A549 (cell line): ENCODE measurements around the gene MAP1LC3B2. TPM values are rescaled to one million over a fixed set of nuclear protein-coding genes. Genes with fewer than 3 reads are reported as not detected.
"Not testable (repeated sequence)": the region's sequence is repeated elsewhere in the genome, so short reads cannot be mapped to it uniquely, and the experiment has no call there.

ENCODE experiments used
- ATAC-seq, 2 experiments: fragments of 200-7000 bp in 1 of 2; fragments of >200 bp in 1 of 2; cut with Nextera tagmentation in 1 of 2; cut with Tn5 transposase in 1 of 2; 3 replicates each; pipeline versions ENCODE4 v1.8.0 to v1.9.1; 2018 to 2020; ENCODE audit warnings: mild to moderate bottlenecking in 1 of 2, moderate library complexity in 1 of 2
- CTCF ChIA-PET: fragments of 300-600 bp; sonication (Branson Sonifier 250); formaldehyde crosslinking; extraction: SDS; loops from one replicate; lab custom pipeline; 2021; ENCODE audit warnings: antibody characterized with exemption, inconsistent platforms; lab: Yijun Ruan, JAX
- POLR2A ChIA-PET: fragments of 350-600 bp; formaldehyde crosslinking; extraction: SDS; loops from one replicate; lab custom pipeline; 2021; ENCODE audit warnings: antibody characterized with exemption, inconsistent platforms; lab: Yijun Ruan, JAX
- DNase-seq, 2 experiments: peaks; one replicate each; pipeline versions ENCODE4 v3.0.0 to v3.0.0-alpha.2; 2011 to 2016; ENCODE audit warnings: low read depth in 1 of 2, low spot score in 1 of 2
- FAIRE-seq: peaks from 2 replicates; lab custom pipeline; 2011; peaks lifted over from hg19 to GRCh38; lab: Jason Lieb, UNC
- H3K27ac ChIP-seq, 2 experiments: fragments of >200 bp; sonication (Bioruptor Twin); formaldehyde crosslinking; 3 replicates each; pipeline ENCODE4 v1.5.1; 2016 to 2017
- H3K4me1 ChIP-seq: fragments of >200 bp; sonication (Bioruptor Twin); formaldehyde crosslinking; 3 replicates; pipeline ENCODE4 v1.6.1; 2016
- H3K4me2 ChIP-seq: fragments of >200 bp; sonication (Bioruptor Twin); formaldehyde crosslinking; 3 replicates; pipeline ENCODE4 v1.6.1; 2016
- H3K4me3 ChIP-seq: fragments of >200 bp; sonication (Bioruptor Twin); formaldehyde crosslinking; 3 replicates; pipeline ENCODE4 v1.5.1; 2016
- H3K9me3 ChIP-seq: fragments of >200 bp; sonication (Bioruptor Twin); formaldehyde crosslinking; 3 replicates; pipeline ENCODE4 v1.6.1; 2016
- CBX8 ChIP-seq: fragments of 200-600 bp; sonication (generic); IDR thresholded peaks from 2 replicates; pipeline ENCODE4 v1.6.1; 2016
- FOSL2 ChIP-seq, 2 experiments: fragments of 450-650 bp in 1 of 2; fragments of >200 bp in 1 of 2; sonication (Bioruptor Twin) in 1 of 2; formaldehyde crosslinking; IDR thresholded peaks; 2 replicates each; pipeline versions ENCODE4 v1.5.0 to v1.6.1; 2016 to 2020; ENCODE audit warnings: mild to moderate bottlenecking in 1 of 2, moderate library complexity in 1 of 2
- FOXS1 ChIP-seq: fragments of 250-450 bp; sonication (Bioruptor Pico); IDR thresholded peaks from 2 replicates; pipeline ENCODE4 v1.5.0; 2020; ENCODE audit warnings: mild to moderate bottlenecking, moderate library complexity
- GATA3 ChIP-seq: IDR thresholded peaks from 2 replicates; pipeline ENCODE4 v1.6.1; 2012; ENCODE audit warnings: borderline replicate concordance
- HDAC2 ChIP-seq: fragments of 200-600 bp; sonication (generic); IDR thresholded peaks from 2 replicates; pipeline ENCODE4 v1.6.1; 2016
- HES2 ChIP-seq: fragments of >200 bp; sonication (Bioruptor Twin); formaldehyde crosslinking; IDR thresholded peaks from 2 replicates; pipeline ENCODE4 v1.6.1; 2016
- HOXA7 ChIP-seq: fragments of 250-450 bp; sonication (Bioruptor Pico); IDR thresholded peaks from 2 replicates; pipeline ENCODE4 v1.5.0; 2020; ENCODE audit warnings: mild to moderate bottlenecking, moderate library complexity
- MAX ChIP-seq: IDR thresholded peaks from 2 replicates; pipeline ENCODE4 v1.6.1; 2012
- NR3C1 ChIP-seq: fragments of >200 bp; sonication (Bioruptor Twin); formaldehyde crosslinking; IDR thresholded peaks from 3 replicates; pipeline ENCODE4 v1.6.1; 2017
- PHF8 ChIP-seq: fragments of 200-600 bp; sonication (generic); IDR thresholded peaks from 2 replicates; pipeline ENCODE4 v1.6.1; 2016; ENCODE audit warnings: low read depth, mild to moderate bottlenecking, antibody characterized with exemption, moderate library complexity, borderline replicate concordance
- RFX5 ChIP-seq: fragments of 450-650 bp; IDR thresholded peaks from 2 replicates; pipeline ENCODE4 v1.7.1; 2014; ENCODE audit warnings: antibody characterized with exemption, mild to moderate bottlenecking, moderate library complexity
- RNF2 ChIP-seq: fragments of 200-600 bp; sonication (generic); IDR thresholded peaks from 2 replicates; pipeline ENCODE4 v1.6.1; 2016; ENCODE audit warnings: low read depth, mild to moderate bottlenecking, antibody characterized with exemption, moderate library complexity, borderline replicate concordance
- SREBF2 ChIP-seq: fragments of 450-650 bp; IDR thresholded peaks from 2 replicates; pipeline ENCODE4 v1.6.1; 2014; ENCODE audit warnings: mild to moderate bottlenecking, moderate library complexity
- TFCP2L1 ChIP-seq: fragments of 250-450 bp; sonication (Bioruptor Pico); IDR thresholded peaks from 2 replicates; pipeline ENCODE4 v1.5.0; 2021; ENCODE audit warnings: mild to moderate bottlenecking
- ZC3H11A ChIP-seq: fragments of 450-650 bp; IDR thresholded peaks from 2 replicates; pipeline ENCODE4 v1.6.1; 2014; ENCODE audit warnings: antibody characterized with exemption, mild to moderate bottlenecking
- WGBS: methylation state at CpG from one replicate; pipeline ENCODE4 v1.1.6; 2017; ENCODE audit errors: missing lambda C conversion rate; 5-methylcytosine and 5-hydroxymethylcytosine counted together
- polyA plus RNA-seq, 4 experiments: library from polyadenylated mRNA; depleted of rRNA in 3 of 4; stranded (reverse); fragments of >200 nt; fragmentation: RNase III in 1 of 4; extraction: RNeasy Plus Mini Kit Qiagen cat#74134 plus additional on column Dnase treatment in 1 of 4; gene quantifications; 2 replicates in 3 of 4; 3 replicates in 1 of 4; pipeline ENCODE4 v1.2.3, GENCODE V29; 2011 to 2017

MAP1LC3B2 gene
- polyA plus RNA-seq, 2 of the 4 experiments (the other 2 are of a cell fraction) = 2.1 to 2.8 TPM

DNA sequence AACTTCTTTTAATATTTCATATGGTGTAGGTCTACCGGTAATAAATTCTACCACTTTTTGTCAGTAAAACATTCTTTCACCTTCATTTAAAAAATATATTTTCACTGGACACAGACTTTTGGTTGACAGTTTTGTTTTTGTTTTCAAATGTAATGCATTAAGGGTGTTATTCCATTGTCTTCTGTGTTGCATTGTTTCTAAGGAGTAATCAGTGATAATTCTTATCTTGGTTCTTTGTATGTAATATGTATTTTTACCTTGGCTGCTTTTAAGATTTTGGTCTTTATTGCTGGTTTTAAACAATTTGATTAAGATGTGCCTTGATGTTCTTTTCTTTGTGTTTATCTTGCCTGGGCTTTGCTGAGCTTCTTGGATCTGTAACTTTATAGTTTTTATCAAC is 4.1 kb downstream of the MAP1LC3B2 start:
- ChIA-PET POLR2A (no interaction called here), CTCF (interaction anchor here (0.6 to 1.1 kb wide), 2 partner anchors 14 to 1407 kb away, joined by 3 read pairs; no protein-coding TSS in a partner anchor)
- DNase-seq = no peak
- 98% methylated on average over 1 of the region's 1 CpG for WGBS
- Histone ChIP-seq H3K4me1 (peaks cover 7% of the 10 kb centered on the region), H3K4me3 (no peak overlapping the region), H3K9me3 (peaks cover 33% of the 10 kb centered on the region), H3K4me2 (no peak overlapping the region), H3K27ac (no peak overlapping the region)
- ATAC-seq = no peak
- no peak for FAIRE-seq
- TF ChIP-seq FOXS1 (CRISPR knock-in tag) (peak; percentile 93), ZC3H11A (no peak)
- TF ChIP-seq, all 56 proteins: peak for 1

DNA sequence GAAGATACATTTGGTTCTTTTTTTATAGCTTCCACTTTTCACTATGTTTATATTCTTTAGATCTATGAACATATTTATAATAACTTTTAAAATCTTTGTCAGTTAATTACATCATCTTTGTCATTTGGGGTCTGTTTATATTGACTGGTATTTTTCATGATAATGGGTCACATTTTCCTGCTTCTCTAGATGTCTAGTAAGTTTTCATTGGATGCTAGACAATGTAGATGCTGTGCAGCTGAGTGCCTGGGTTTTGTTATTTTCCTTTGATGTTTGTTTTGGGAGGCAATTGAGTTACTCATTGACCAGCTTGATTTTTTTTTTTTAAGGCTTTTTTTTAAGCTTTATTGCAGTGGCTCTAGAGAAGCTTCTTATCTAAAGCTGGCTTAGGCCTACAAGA is 4.9 kb downstream of the MAP1LC3B2 start:
- peaks cover 33% of the 10 kb centered on the region for H3K9me3 ChIP-seq
- ChIA-PET CTCF (interaction anchor here (0.6 to 1.1 kb wide), 4 partner anchors 13 to 1408 kb away, joined by 3 read pairs; no protein-coding TSS in a partner anchor), POLR2A (no interaction called here)
- no peak overlapping the region for H3K4me2 ChIP-seq
- peaks cover 6% of the 10 kb centered on the region for H3K4me1 ChIP-seq
- TF ChIP-seq MAX (no peak), HES2 (no peak), TFCP2L1 (CRISPR knock-in tag) (no peak)
- H3K27ac ChIP-seq = no peak overlapping the region
- DNase-seq (no peak), FAIRE-seq (no peak), ATAC-seq (no peak)
- no peak overlapping the region for H3K4me3 ChIP-seq

DNA sequence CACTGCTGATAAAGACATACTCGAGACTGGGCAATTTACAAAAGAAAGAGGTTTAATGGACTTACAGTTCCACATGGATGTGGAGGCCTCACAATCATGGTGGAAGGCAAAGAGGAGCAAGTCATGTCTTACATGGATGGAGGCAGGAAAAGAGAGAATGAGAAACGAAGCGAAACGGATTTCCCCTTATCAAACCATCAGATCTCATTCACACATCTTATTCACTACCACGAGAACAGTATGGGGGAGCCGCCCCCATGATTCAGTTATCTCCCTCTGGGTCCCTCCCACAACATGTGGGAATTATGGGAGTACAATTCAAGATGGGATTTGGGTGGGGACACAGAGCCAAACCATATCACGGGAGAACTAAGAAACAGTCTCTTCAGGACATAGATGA is 6.0 kb downstream of the MAP1LC3B2 start:
- H3K9me3 ChIP-seq = peaks cover 33% of the 10 kb centered on the region
- H3K27ac ChIP-seq, H3K4me1 ChIP-seq, ATAC-seq, H3K4me2 ChIP-seq, POLR2A ChIA-PET, FAIRE-seq, DNase-seq, H3K4me3 ChIP-seq: not testable (repeated sequence)
- CTCF ChIA-PET = interaction anchor here (1.1 to 1.6 kb wide), 2 partner anchors 16 to 35 kb away, joined by 3 to 5 read pairs; no protein-coding TSS in a partner anchor
- WGBS = 75% methylated on average over 7 of the region's 7 CpGs

GRCh38 chr12:116565963-116566362 is 6.8 kb downstream of the MAP1LC3B2 start:
- TF ChIP-seq RFX5 (no peak), PHF8 (no peak), CBX8 (no peak), RNF2 (no peak), GATA3 (no peak), FOSL2 (IDR thresholded peaks at IDR 0.05) (no peak), FOSL2 (CRISPR knock-in tag; IDR thresholded peaks at IDR 0.05) (no peak), HOXA7 (CRISPR knock-in tag) (no peak), NR3C1 (no peak), SREBF2 (no peak), HDAC2 (no peak)
- no peak for ATAC-seq
- no peaks in the 10 kb centered on the region for H3K4me1 ChIP-seq
- peaks cover 33% of the 10 kb centered on the region for H3K9me3 ChIP-seq
- CTCF ChIA-PET = interaction anchor here (1.6 kb wide), 1 partner anchor 15 kb away, joined by 5 read pairs; no protein-coding TSS in a partner anchor
- DNase-seq = no peak
- H3K4me3 ChIP-seq = no peak overlapping the region
- H3K4me2 ChIP-seq = no peak overlapping the region
- FAIRE-seq = no peak
- 77% methylated on average over 2 of the region's 2 CpGs for WGBS
- H3K27ac ChIP-seq = no peak overlapping the region
- POLR2A ChIA-PET = no interaction called here

DNA sequence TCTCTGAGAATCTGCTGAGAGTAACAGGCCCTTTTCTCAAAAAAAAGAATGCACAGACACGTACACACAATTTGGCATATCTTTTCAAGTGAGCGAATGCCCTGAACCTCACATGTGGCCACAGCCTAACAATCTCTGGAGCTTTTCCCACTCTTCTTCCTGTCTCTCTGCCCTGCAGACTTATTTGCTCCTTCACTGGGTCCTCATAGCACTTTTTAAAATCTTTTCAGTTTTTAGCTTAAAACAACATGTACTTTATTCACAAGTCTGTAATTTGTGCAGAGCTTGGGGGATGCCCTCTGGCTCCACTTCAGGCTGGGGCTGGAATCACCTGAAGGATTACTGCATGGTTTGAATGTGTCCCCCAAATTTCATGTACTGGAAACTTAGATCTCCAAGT is 9.0 kb downstream of the MAP1LC3B2 start:
- 80% methylated on average over 2 of the region's 2 CpGs for WGBS
- H3K9me3 ChIP-seq = peaks cover 22% of the 10 kb centered on the region
- no peaks in the 10 kb centered on the region for H3K4me1 ChIP-seq
- DNase-seq (no peak), ATAC-seq (no peak; a peak in 1 of 6 replicates), FAIRE-seq (no peak)
- H3K4me2 ChIP-seq = no peak overlapping the region
- TF ChIP-seq HDAC2 = no peak
- ChIA-PET CTCF (interaction anchor here (1.2 to 1.7 kb wide), 2 partner anchors 10 to 18 kb away, joined by 3 read pairs; no protein-coding TSS in a partner anchor), POLR2A (no interaction called here)
- no peak overlapping the region for H3K27ac ChIP-seq
- no peak overlapping the region for H3K4me3 ChIP-seq
